GM23338 (cell line): ENCODE results near the gene KCNJ4. TPM values are rescaled to one million over a fixed set of nuclear protein-coding genes. Genes with fewer than 3 reads are reported as not detected.

Source experiments
- ATAC-seq: fragments of 200-7000 bp; cut with Tn5 transposase; 3 replicates; pipeline ENCODE4 v1.9.1; 2020
- DNase-seq: peaks from one replicate; pipeline ENCODE4 v3.0.0-alpha.2; 2015; ENCODE audit warnings: low spot score
- H2AFZ ChIP-seq: fragments of 200-600 bp; sonication (generic); 2 replicates; pipeline ENCODE4 v1.8.0; 2016; ENCODE audit warnings: antibody characterized with exemption, mild to moderate bottlenecking, moderate library complexity
- H3F3A ChIP-seq: fragments of 200-600 bp; sonication (generic); replicated peaks from 2 replicates; pipeline ENCODE4 v1.8.0; 2017; ENCODE audit warnings: antibody characterized with exemption, mixed run types, low read depth
- H3K27ac ChIP-seq: fragments of 200-600 bp; sonication (generic); 2 replicates; pipeline ENCODE4 v1.6.1; 2016; ENCODE audit warnings: low read depth
- H3K27me3 ChIP-seq: fragments of 200-600 bp; sonication (generic); 2 replicates; pipeline ENCODE4 v1.8.0; 2016; ENCODE audit warnings: mild to moderate bottlenecking, mixed run types, moderate library complexity; ENCODE audit not compliant: insufficient read depth
- H3K36me3 ChIP-seq: fragments of 200-600 bp; sonication (generic); 2 replicates; pipeline ENCODE4 v1.8.0; 2016; ENCODE audit warnings: mild to moderate bottlenecking; ENCODE audit not compliant: insufficient read depth
- H3K4me1 ChIP-seq: fragments of 200-600 bp; sonication (generic); 2 replicates; pipeline ENCODE4 v1.8.0; 2016; ENCODE audit warnings: mild to moderate bottlenecking, moderate library complexity; ENCODE audit not compliant: insufficient read depth
- H3K4me2 ChIP-seq: fragments of 200-600 bp; sonication (generic); 2 replicates; pipeline ENCODE4 v1.7.1; 2017; ENCODE audit warnings: mixed run types
- H3K4me3 ChIP-seq: fragments of 200-600 bp; sonication (generic); 2 replicates; pipeline ENCODE4 v1.6.1; 2016; ENCODE audit warnings: mixed run types
- H3K79me2 ChIP-seq: fragments of 200-600 bp; sonication (generic); replicated peaks from 2 replicates; pipeline ENCODE4 v1.8.0; 2017; ENCODE audit warnings: mild to moderate bottlenecking; ENCODE audit not compliant: insufficient read depth
- H3K9me2 ChIP-seq: fragments of 200-600 bp; sonication (generic); 2 replicates; pipeline ENCODE4 v1.8.0; 2017; ENCODE audit not compliant: insufficient read depth
- H4K20me1 ChIP-seq: fragments of 200-600 bp; sonication (generic); replicated peaks from 2 replicates; pipeline ENCODE4 v1.8.0; 2017; ENCODE audit warnings: mild to moderate bottlenecking; ENCODE audit not compliant: insufficient read depth
- H3K27ac Mint-ChIP-seq: 2 replicates; pipeline ENCODE4 v1.8.0; 2020; ENCODE audit warnings: inconsistent platforms, mild to moderate bottlenecking, moderate library complexity, mixed read lengths
- H3K27me3 Mint-ChIP-seq: 3 replicates; pipeline ENCODE4 v1.8.0; 2022; ENCODE audit warnings: low read depth, mild to moderate bottlenecking, moderate library complexity, mixed read lengths, inconsistent platforms; ENCODE audit not compliant: insufficient read depth, poor library complexity
- H3K36me3 Mint-ChIP-seq: 3 replicates; pipeline ENCODE4 v1.8.0; 2021; ENCODE audit warnings: low read depth, mild to moderate bottlenecking, inconsistent platforms, moderate library complexity, mixed read lengths
- H3K4me1 Mint-ChIP-seq: 3 replicates; pipeline ENCODE4 v1.8.0; 2020; ENCODE audit warnings: mild to moderate bottlenecking, inconsistent platforms, mixed read lengths
- H3K4me3 Mint-ChIP-seq: 3 replicates; pipeline ENCODE4 v1.8.0; 2021; ENCODE audit warnings: moderate library complexity, mild to moderate bottlenecking, inconsistent platforms, mixed read lengths
- H3K9me3 Mint-ChIP-seq: 3 replicates; pipeline ENCODE4 v1.8.0; 2020; ENCODE audit warnings: moderate library complexity, mild to moderate bottlenecking, inconsistent platforms, mixed read lengths
- CREB1 ChIP-seq: fragments of 250-450 bp; sonication (Bioruptor Pico); IDR thresholded peaks from 2 replicates; pipeline ENCODE4 v1.5.0; 2020; ENCODE audit warnings: low read depth, mild to moderate bottlenecking, moderate library complexity
- EZH2 ChIP-seq: fragments of 200-600 bp; sonication (generic); IDR thresholded peaks from one replicate; pipeline ENCODE4 v1.8.0; 2017; ENCODE audit warnings: antibody characterized with exemption, mild to moderate bottlenecking, low read depth; ENCODE audit not compliant: unreplicated experiment
- JUNB ChIP-seq: IDR thresholded peaks from one replicate; pipeline ENCODE4 v1.6.1; 2016; ENCODE audit warnings: antibody characterized with exemption; ENCODE audit not compliant: unreplicated experiment
- NANOG ChIP-seq: IDR thresholded peaks from 2 replicates; pipeline ENCODE4 v1.6.1; 2016; ENCODE audit warnings: antibody characterized with exemption, borderline replicate concordance
- POLR2AphosphoS5 ChIP-seq: IDR thresholded peaks from 2 replicates; pipeline ENCODE4 v1.6.1; 2016; ENCODE audit warnings: antibody characterized with exemption, low read depth
- ZNF114 ChIP-seq: fragments of 250-450 bp; sonication (Bioruptor Pico); IDR thresholded peaks from 2 replicates; pipeline ENCODE4 v1.5.0; 2020; ENCODE audit warnings: mild to moderate bottlenecking, moderate library complexity
- polyA plus RNA-seq: library from polyadenylated mRNA; unstranded; fragments of >200 nt; fragmentation: Nextera tagmentation; extraction: Ambion mirVana; gene quantifications from 2 replicates; pipeline ENCODE4 v1.2.1, GENCODE V29; 2016
- total RNA-seq: library from RNA; depleted of rRNA; stranded (reverse); fragments of >200 nt; shearing (Covaris generic); gene quantifications from 2 replicates; pipeline ENCODE4 v1.2.3, GENCODE V29; 2014
- TF ChIP-seq, protein P1 (sequence below), 2 experiments: fragments of 200-600 bp in 1 of 2; sonication (generic) in 1 of 2; conservative IDR thresholded peaks; 2 replicates each; pipeline versions ENCODE4 v1.5.1 to v1.6.1; 2016 to 2017; ENCODE audit warnings: antibody characterized with exemption in 2 of 2, low read depth in 2 of 2, mild to moderate bottlenecking in 2 of 2, moderate library complexity in 1 of 2
- TF ChIP-seq, protein P2 (sequence below): IDR thresholded peaks from 2 replicates; pipeline ENCODE4 v1.6.1; 2016; ENCODE audit warnings: antibody characterized with exemption
- TF ChIP-seq, protein P3 (sequence below): IDR thresholded peaks from one replicate; pipeline ENCODE4 v1.6.1; 2018; ENCODE audit warnings: antibody characterized with exemption; ENCODE audit not compliant: unreplicated experiment

The KCNJ4 gene
- total and polyA plus RNA-seq, 2 experiments from 2014 or later, result 0.23 to 1.3 TPM

DNA sequence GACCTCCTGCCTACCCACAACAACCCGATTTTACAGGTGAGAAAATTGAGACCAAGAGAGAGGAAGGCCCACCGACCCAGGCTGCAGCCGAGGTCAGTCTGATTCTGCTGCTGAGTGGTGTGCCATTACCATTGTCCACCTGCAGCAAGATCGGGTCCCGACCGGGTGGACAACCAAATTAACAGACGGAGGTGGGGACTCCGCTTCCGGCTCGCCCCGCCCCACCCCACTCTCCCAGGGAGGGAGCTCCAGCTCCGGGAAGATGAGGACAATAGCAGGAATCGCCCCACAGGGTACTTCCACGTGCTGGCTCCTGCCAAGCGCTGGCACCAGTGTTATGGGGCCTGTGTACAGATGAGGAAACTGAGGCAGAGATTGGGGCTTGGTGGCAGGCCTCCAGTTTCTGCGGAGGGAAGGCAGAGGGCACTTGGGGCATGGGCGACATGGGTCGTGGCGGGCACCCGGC lies 12.5 kb upstream of the KCNJ4 start:
- Histone ChIP-seq H3K4me1 (peaks cover 14% of the 10 kb centered on the region), H3K27me3 (peaks cover 56% of the 10 kb centered on the region), H3K79me2 (no peaks in the 10 kb centered on the region), H3K4me3 (peak overlapping the region; percentile 76), H4K20me1 (no peaks in the 10 kb centered on the region), H3K4me2 (peak overlapping the region; percentile 88), H3K27ac (no peak overlapping the region), H3K36me3 (no peaks in the 10 kb centered on the region), H3F3A (peaks cover 23% of the 10 kb centered on the region), H3K9me2 (no peaks in the 10 kb centered on the region), H2AFZ (peak overlapping the region; percentile 99)
- Mint-ChIP-seq H3K9me3 (no peaks in the 10 kb centered on the region; the same call in 2 of the 3 replicates), H3K36me3 (no peaks in the 10 kb centered on the region), H3K4me1 (peaks cover 18% of the 10 kb centered on the region), H3K4me3 (peak overlapping the region; percentile 74), H3K27me3 (peaks cover 52% of the 10 kb centered on the region), H3K27ac (no peak overlapping the region)
- peak; percentile 4; the same call in 1 of the 3 replicates for ATAC-seq
- peak; percentile 47 for DNase-seq
- TF ChIP-seq, protein P1, sequence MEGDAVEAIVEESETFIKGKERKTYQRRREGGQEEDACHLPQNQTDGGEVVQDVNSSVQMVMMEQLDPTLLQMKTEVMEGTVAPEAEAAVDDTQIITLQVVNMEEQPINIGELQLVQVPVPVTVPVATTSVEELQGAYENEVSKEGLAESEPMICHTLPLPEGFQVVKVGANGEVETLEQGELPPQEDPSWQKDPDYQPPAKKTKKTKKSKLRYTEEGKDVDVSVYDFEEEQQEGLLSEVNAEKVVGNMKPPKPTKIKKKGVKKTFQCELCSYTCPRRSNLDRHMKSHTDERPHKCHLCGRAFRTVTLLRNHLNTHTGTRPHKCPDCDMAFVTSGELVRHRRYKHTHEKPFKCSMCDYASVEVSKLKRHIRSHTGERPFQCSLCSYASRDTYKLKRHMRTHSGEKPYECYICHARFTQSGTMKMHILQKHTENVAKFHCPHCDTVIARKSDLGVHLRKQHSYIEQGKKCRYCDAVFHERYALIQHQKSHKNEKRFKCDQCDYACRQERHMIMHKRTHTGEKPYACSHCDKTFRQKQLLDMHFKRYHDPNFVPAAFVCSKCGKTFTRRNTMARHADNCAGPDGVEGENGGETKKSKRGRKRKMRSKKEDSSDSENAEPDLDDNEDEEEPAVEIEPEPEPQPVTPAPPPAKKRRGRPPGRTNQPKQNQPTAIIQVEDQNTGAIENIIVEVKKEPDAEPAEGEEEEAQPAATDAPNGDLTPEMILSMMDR (conservative IDR thresholded peaks at IDR 0.05; ENCODE audit: low read depth in 2 of 2), result no peak
- TF ChIP-seq POLR2AphosphoS5, result 0 out of 2 replicates have a peak, but pooled peaks have one; percentile 2

DNA sequence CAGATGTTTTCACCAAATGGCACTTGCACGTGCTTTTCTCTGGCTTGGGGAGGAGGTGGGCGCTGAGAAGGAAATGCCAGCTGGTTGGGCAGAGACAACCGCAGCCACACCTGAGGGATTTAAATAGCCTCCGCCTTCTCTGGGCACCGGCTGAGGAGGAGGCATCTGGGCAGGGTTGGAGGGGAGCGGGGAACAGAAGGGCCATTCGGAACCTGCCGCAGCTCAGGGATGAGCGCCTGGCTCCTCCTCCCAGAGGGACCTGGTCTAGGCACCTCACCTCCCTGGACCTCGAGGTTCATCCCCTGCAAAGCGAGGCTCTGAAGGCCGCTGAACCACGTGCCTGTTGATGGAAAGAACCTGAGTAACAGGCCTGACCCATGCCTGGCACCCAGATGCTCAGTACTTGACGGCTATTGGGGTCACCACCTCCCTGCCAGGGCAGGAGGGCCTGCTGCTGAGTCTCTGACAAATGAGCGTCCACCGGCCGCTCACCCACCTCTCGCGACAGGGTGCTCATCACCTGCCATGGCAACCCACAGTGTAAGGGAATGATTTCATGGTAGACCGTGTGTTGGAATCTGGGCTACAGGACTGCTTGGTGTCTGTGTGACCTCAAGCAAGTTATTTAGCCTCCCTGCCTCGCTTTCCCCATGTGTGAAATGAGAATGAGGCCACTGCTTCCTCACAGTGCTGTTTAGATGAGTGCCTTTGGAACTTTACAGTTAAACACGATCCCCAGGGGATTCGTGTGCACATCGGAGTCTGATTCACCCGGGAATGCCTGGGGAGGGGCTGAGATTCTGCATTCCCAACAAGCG lies 10.9 kb upstream of the KCNJ4 start:
- no peaks in the 10 kb centered on the region for H3K9me2 ChIP-seq
- H2AFZ ChIP-seq, result no peak overlapping the region
- H3K36me3 ChIP-seq, result no peaks in the 10 kb centered on the region
- no peak overlapping the region for H3K27ac ChIP-seq
- no peak overlapping the region for H3K27ac Mint-ChIP-seq
- no peaks in the 10 kb centered on the region for H3K79me2 ChIP-seq
- peaks cover 18% of the 10 kb centered on the region for H3K4me1 Mint-ChIP-seq
- H3K27me3 Mint-ChIP-seq, result peaks cover 63% of the 10 kb centered on the region
- ATAC-seq, result no peak
- no peak overlapping the region for H3K4me3 Mint-ChIP-seq
- no peaks in the 10 kb centered on the region; the same call in 2 of the 3 replicates for H3K9me3 Mint-ChIP-seq
- no peak for DNase-seq
- H4K20me1 ChIP-seq, result no peaks in the 10 kb centered on the region; the same call in 1 of the 2 replicates
- H3K4me3 ChIP-seq, result no peak overlapping the region
- H3K4me1 ChIP-seq, result peaks cover 17% of the 10 kb centered on the region
- H3K4me2 ChIP-seq, result no peak overlapping the region
- H3K27me3 ChIP-seq, result peaks cover 69% of the 10 kb centered on the region
- no peaks in the 10 kb centered on the region for H3K36me3 Mint-ChIP-seq
- peaks cover 30% of the 10 kb centered on the region for H3F3A ChIP-seq
- TF ChIP-seq JUNB (no peak), POLR2AphosphoS5 (no peak), EZH2 (no peak), CREB1 (no peak), NANOG (no peak), ZNF114 (no peak)
- TF ChIP-seq, protein P2, sequence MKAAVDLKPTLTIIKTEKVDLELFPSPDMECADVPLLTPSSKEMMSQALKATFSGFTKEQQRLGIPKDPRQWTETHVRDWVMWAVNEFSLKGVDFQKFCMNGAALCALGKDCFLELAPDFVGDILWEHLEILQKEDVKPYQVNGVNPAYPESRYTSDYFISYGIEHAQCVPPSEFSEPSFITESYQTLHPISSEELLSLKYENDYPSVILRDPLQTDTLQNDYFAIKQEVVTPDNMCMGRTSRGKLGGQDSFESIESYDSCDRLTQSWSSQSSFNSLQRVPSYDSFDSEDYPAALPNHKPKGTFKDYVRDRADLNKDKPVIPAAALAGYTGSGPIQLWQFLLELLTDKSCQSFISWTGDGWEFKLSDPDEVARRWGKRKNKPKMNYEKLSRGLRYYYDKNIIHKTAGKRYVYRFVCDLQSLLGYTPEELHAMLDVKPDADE, result no peak
- TF ChIP-seq, protein P1 (conservative IDR thresholded peaks at IDR 0.05; ENCODE audit: low read depth in 2 of 2), result no peak
- TF ChIP-seq, protein P3, sequence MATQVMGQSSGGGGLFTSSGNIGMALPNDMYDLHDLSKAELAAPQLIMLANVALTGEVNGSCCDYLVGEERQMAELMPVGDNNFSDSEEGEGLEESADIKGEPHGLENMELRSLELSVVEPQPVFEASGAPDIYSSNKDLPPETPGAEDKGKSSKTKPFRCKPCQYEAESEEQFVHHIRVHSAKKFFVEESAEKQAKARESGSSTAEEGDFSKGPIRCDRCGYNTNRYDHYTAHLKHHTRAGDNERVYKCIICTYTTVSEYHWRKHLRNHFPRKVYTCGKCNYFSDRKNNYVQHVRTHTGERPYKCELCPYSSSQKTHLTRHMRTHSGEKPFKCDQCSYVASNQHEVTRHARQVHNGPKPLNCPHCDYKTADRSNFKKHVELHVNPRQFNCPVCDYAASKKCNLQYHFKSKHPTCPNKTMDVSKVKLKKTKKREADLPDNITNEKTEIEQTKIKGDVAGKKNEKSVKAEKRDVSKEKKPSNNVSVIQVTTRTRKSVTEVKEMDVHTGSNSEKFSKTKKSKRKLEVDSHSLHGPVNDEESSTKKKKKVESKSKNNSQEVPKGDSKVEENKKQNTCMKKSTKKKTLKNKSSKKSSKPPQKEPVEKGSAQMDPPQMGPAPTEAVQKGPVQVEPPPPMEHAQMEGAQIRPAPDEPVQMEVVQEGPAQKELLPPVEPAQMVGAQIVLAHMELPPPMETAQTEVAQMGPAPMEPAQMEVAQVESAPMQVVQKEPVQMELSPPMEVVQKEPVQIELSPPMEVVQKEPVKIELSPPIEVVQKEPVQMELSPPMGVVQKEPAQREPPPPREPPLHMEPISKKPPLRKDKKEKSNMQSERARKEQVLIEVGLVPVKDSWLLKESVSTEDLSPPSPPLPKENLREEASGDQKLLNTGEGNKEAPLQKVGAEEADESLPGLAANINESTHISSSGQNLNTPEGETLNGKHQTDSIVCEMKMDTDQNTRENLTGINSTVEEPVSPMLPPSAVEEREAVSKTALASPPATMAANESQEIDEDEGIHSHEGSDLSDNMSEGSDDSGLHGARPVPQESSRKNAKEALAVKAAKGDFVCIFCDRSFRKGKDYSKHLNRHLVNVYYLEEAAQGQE, result no peak
